Measurements from ENCODE around the gene KCNIP2. TPM values are rescaled to one million over a fixed set of nuclear protein-coding genes. Genes with fewer than 3 reads are reported as not detected.

The KCNIP2 gene
- total RNA-seq, 3 donors from 2014 or later, result 11.9 to 90.4 (median 20.6) TPM

GRCh38 chr10:101838416-101838970, 5.1 kb downstream of the KCNIP2 start:
- Histone ChIP-seq H3K4me3 (no peak overlapping the region), H3K9me3 (no peaks in the 10 kb centered on the region), H3K27ac (no peak overlapping the region), H3K27me3 (no peaks in the 10 kb centered on the region), H3K36me3 (no peaks in the 10 kb centered on the region), H3K4me1 (peaks cover 0 to 14% of the 10 kb centered on the region in 2 donors)
- intact Hi-C loops (cut with DNase I; ENCODE audit: low total_unique reads), result no loop called here
- TF ChIP-seq POLR2AphosphoS5 (IDR thresholded peaks at IDR 0.05), result no peak
- TF ChIP-seq CTCF (IDR thresholded peaks at IDR 0.05), result no peak
- TF ChIP-seq POLR2A (IDR thresholded peaks at IDR 0.05), result no peak
- DNase-seq (ENCODE audit: low spot score in 2 of 2), result no peak

- peaks cover 0 to 14% of the 10 kb centered on the region in 2 donors for H3K4me1 ChIP-seq
- no peak for TF ChIP-seq POLR2AphosphoS5 (IDR thresholded peaks at IDR 0.05)
- no peak for TF ChIP-seq CTCF (IDR thresholded peaks at IDR 0.05)
- TF ChIP-seq POLR2A (IDR thresholded peaks at IDR 0.05), result no peak
- no peak for DNase-seq (ENCODE audit: low spot score in 2 of 2)
- H3K36me3 ChIP-seq, result no peaks in the 10 kb centered on the region
- no peak overlapping the region for H3K4me3 ChIP-seq
- no peaks in the 10 kb centered on the region for H3K27me3 ChIP-seq
- H3K27ac ChIP-seq, result no peak overlapping the region
- intact Hi-C loops (cut with DNase I; ENCODE audit: low total_unique reads), result no loop called here
- H3K9me3 ChIP-seq, result no peaks in the 10 kb centered on the region
These were observed 5.9 kb downstream of the KCNIP2 start for GRCh38 chr10:101837748-101838147.

GRCh38 chr10:101835362-101835761, 8.2 kb downstream of the KCNIP2 start:
- Histone ChIP-seq H3K9me3 (no peaks in the 10 kb centered on the region), H3K4me3 (no peak overlapping the region), H3K27ac (no peak overlapping the region), H3K27me3 (no peaks in the 10 kb centered on the region), H3K36me3 (no peaks in the 10 kb centered on the region), H3K4me1 (peaks cover 0 to 8% of the 10 kb centered on the region in 2 donors)
- no peak for TF ChIP-seq POLR2A (IDR thresholded peaks at IDR 0.05)
- TF ChIP-seq POLR2AphosphoS5 (IDR thresholded peaks at IDR 0.05), result no peak
- no peak for TF ChIP-seq CTCF (IDR thresholded peaks at IDR 0.05)
- no peak for DNase-seq (ENCODE audit: low spot score in 2 of 2)
- intact Hi-C loops (cut with DNase I; ENCODE audit: low total_unique reads), result no loop called here

GRCh38 chr10:101834341-101834740, 9.3 kb downstream of the KCNIP2 start:
- intact Hi-C loops (cut with DNase I; ENCODE audit: low total_unique reads), result no loop called here
- DNase-seq (ENCODE audit: low spot score in 2 of 2), result no peak
- Histone ChIP-seq H3K9me3 (no peaks in the 10 kb centered on the region), H3K27me3 (no peaks in the 10 kb centered on the region), H3K4me3 (no peak overlapping the region), H3K27ac (no peak overlapping the region), H3K36me3 (no peaks in the 10 kb centered on the region), H3K4me1 (no peaks in the 10 kb centered on the region)
- TF ChIP-seq CTCF (IDR thresholded peaks at IDR 0.05), result no peak
- no peak for TF ChIP-seq POLR2A (IDR thresholded peaks at IDR 0.05)
- no peak for TF ChIP-seq POLR2AphosphoS5 (IDR thresholded peaks at IDR 0.05)

GRCh38 chr10:101833466-101833865, 10.1 kb downstream of the KCNIP2 start:
- H3K36me3 ChIP-seq, result no peaks in the 10 kb centered on the region
- intact Hi-C loops (cut with DNase I; ENCODE audit: low total_unique reads), result no loop called here
- no peak for TF ChIP-seq CTCF (IDR thresholded peaks at IDR 0.05)
- TF ChIP-seq POLR2A (IDR thresholded peaks at IDR 0.05), result no peak
- no peak for TF ChIP-seq POLR2AphosphoS5 (IDR thresholded peaks at IDR 0.05)
- H3K27ac ChIP-seq, result no peak overlapping the region
- H3K9me3 ChIP-seq, result no peaks in the 10 kb centered on the region
- H3K4me3 ChIP-seq, result no peak overlapping the region
- no peaks in the 10 kb centered on the region for H3K27me3 ChIP-seq
- no peaks in the 10 kb centered on the region for H3K4me1 ChIP-seq
- no peak for DNase-seq (ENCODE audit: low spot score in 2 of 2)
